NCI-H1048 (cell line): ENCODE results near the gene SBF2.
A peak's percentile ranks its signal among the peaks of the same experiment; 100 is the strongest.

Source experiments
- DNase-seq: peaks from one replicate; lab custom pipeline; 2025; lab: John Stamatoyannopoulos, UW

The SBF2 gene

GRCh38 chr11:10317776-10318526 is 23.9 kb upstream of the SBF2 start:
- DNase-seq: no peak

- DNase-seq: no peak
These were observed 23.2 kb upstream of the SBF2 start for GRCh38 chr11:10317151-10317755.

DNA sequence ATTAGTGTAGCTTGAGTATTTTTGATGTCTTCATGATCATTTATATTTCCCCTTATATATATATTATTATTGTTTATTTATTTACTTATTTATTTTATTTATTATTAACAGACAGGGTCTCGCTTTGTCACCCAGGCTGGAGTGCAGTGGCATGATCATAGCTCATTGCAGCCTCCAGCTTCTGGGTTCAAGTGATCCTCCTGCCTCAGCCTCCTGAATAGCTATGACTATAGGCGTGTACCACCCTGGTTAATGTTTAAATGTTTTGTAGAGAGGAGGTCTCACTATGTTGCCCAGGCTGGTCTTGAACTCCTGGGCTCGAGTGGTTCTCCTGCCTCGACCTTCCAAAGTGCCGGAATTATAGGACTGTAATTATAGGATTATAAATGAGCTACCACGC is 21.1 kb upstream of the SBF2 start:
- no peak for DNase-seq

DNA sequence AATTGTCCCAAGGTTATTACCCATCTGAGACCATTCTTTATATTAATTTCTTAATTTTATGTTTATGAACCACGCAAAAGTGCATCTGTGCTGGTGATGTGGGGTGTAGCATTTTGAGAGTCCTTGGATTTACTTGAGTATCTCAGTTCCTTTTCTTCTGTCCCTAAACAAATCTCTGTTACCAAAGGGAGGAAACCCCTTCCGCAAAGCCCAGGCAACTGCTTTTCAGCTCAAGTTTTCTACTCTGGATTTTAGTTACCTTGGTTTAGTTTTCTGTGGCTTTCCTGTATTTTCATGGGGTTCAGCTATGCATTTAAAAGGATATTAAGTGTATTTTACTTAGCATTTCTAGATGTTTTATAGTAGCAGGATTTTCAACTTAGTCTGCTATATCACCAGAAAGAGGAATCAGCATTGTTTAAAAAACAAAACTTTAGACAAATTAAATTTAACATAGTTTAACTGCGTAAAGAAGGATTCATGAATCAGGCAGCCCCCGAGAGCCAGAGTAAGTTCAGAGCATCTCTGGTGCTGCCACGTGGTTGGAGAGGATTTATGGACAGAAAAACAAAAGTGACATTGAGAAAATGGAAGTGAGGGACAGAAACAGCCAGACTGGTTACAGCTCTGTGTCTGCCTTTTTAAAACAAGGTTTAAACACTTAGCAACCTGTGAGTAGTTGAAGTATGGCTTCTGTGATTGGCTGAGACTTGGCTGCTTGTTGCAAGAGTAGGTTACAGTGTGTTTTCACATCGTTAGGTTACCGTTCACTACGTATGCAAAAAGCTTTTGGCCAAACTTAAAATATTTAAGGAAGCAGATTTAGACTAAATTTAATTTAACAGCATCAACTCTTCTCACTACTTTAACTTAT is 20.4 kb upstream of the SBF2 start:
- no peak for DNase-seq

DNA sequence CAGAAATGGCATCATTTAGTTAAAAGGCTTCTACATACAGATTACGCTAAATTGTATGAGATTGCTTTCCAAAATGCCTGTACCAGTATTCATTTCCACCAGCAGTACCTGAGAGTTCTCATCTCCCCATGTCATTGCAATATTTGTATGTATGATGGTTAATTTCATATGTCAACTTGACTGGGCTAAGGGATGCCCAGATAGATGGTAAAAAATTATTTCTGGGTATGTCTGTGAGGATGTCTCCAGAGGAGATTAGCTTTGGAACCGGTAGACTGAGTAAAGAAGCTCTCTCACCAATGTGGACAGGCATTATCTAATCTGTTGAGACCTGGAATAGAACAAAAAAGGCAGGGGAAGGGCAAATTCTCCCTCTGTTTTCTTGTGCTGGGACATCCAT is 17.8 kb upstream of the SBF2 start:
- DNase-seq: no peak

GRCh38 chr11:10310301-10310841 is 16.4 kb upstream of the SBF2 start:
- no peak for DNase-seq

DNA sequence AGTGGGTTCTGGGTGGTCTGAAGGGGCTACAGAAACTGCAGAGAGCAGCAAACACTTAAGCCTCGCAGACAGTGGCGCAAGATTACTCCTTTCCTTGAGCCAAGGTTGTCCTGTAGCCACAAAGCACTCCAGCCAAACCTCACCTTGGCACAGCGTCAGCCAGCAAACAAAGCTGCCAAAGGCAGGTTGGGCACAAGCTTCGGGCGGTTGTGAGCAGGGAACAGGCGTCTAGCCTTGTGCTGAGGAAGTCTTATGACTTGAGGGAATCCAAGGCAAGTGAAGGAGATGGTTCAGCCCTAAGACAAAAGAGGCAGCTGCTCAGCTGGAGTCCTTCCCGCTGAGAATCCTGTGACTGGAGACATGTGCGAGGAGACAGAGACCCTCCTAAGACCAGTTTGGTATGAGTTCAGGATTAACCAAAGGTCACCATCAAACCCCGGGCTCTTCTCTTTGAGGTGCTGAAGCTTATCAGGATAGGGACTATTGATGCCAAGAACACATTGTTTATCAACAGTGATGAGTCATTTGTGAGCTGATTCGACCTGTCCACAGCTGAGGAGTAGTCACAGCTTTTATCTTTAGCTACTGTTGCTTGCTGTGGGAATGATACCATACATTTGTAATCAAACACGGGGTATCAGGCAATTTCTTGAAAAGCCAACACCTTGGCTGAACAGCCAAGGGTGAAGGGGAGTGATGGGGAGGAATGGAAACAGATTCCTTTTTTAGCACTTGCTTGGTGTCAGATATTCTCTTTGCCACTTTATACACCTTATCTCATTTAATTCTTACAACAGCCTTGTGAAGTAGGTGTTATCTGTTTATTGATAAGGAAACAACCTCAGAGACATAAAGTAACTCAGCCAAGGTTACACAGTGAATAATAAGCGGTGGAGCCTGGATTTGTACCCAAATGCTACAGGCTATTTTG is 15.4 kb upstream of the SBF2 start:
- DNase-seq: no peak

DNA sequence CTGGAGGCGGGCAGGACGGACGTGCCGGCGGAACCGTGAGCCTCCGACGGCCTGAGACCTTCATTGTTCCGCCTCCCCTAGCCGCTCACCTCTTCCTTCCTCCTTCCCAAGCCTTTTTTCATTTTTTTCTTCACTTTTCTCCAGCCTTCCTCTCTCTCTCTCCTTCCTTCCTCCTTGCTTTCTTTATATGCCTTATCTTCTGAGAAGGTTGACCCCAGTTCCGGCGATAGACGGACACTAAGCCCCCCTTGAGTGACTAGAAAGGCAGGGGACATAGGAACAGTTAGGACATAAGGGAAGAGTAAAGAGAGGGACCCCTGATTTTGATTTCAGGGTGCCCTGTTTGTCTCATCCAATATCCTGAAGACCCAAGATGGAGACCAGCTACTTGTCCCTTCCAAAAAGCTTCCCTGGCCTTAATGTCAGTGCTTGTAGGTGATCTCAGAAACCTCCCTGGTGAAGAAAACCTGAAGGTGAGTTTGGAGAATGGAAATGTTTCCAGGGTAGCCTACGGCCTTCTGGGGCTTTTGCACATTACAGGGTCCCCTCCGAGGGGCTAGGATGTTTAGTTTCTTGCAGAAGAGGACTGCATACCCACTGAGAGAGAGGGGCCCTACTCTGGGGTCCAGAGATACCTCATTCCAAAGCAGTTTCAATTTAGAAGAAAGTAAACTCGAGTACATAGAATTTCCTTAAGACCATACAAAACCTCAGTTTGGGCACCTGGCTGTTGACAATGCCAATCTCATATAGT is 14.4 kb upstream of the SBF2 start:
- DNase-seq: no peak

DNA sequence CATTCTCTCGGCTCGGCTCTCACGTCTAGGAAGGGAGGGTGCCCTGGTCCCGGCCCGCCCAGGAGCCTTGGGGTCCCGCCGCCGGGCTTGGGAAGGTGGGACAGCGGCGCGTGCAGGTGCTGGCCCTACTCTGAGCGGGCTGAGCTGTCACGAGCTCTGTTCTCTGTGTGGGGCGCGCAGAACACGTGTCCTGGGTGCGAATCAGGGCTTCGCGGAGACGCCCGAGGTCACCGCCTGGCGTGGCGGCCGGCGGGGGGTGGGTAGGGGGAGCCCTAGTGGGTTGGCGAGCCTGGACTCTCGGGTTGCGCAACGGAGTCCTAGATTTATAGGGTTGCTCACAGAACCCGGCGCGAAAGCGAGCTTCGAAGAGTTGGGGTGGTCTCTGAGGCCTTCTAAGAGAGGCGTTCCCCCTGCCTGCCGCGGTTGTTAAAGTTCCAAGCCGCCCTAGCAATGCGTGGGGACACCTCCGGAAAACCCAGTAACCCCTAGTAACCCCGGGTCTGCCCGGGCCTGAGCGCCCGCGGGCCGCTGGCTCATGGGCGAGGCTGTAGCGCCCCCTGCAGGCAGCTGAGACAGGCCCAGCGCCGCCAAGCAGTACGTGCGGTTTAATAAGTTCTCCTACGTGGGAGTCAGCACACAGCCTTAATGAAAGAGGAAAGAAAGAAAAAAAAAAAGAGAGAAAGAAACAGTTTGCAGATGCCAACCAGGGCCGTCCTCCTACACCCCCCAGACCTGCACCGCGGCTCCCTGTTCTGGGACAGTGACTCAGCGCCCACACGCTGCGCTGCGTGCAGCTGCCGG is 13.6 kb upstream of the SBF2 start:
- peak; percentile 52 for DNase-seq

- DNase-seq: no peak
These were observed 13.0 kb upstream of the SBF2 start for GRCh38 chr11:10307022-10307399.

DNA sequence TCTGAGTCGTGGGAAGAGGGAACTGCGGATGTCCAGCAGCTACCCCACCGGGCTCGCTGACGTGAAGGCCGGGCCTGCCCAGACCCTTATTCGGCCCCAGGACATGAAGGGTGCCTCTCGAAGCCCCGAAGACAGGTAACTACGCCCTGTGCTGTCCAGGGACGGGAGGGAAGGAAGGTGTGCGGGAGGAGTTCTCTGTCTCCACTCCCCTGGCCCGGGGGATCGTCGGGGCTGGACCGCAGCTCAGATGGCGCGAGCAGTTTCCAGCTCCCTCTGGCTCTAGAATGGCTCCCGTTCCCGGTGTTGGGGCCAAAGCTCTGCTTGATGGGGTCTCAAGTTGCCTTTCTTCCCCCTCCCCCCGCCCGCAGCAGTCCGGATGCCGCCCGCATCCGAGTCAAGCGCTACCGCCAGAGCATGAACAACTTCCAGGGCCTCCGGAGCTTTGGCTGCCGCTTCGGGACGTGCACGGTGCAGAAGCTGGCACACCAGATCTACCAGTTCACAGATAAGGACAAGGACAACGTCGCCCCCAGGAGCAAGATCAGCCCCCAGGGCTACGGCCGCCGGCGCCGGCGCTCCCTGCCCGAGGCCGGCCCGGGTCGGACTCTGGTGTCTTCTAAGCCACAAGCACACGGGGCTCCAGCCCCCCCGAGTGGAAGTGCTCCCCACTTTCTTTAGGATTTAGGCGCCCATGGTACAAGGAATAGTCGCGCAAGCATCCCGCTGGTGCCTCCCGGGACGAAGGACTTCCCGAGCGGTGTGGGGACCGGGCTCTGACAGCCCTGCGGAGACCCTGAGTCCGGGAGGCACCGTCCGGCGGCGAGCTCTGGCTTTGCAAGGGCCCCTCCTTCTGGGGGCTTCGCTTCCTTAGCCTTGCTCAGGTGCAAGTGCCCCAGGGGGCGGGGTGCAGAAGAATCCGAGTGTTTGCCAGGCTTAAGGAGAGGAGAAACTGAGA is 12.2 kb upstream of the SBF2 start:
- no peak for DNase-seq

DNA sequence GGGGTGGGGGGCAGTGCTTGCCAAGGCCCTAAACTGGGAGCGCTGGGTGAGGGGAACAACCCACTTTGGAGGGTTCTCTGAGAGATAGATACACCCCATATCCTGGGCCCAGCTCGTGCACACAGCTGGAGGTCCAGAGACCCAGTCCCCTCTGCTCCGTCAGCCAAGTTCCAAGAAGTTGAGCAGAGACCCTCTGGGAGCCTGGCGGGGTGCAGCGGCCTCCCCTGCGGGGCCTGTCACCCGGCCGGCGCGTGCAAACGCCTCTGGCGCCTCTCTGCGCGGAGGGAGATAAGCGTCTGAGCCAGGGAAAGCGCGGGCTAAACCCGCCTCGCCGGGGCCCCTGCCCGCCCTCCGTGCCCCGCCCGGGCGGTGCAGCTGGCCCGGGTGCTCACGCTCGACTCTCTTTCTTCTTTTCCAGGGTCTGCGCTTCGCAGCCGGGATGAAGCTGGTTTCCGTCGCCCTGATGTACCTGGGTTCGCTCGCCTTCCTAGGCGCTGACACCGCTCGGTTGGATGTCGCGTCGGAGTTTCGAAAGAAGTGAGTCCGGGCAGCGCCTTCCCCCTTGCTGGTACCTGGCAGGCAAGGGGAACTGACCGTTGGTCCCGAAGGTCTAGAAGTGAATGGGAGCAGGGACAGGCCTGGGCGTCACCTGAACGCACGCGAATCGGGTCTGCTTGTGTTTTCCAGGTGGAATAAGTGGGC is 11.4 kb upstream of the SBF2 start:
- no peak for DNase-seq

DNA sequence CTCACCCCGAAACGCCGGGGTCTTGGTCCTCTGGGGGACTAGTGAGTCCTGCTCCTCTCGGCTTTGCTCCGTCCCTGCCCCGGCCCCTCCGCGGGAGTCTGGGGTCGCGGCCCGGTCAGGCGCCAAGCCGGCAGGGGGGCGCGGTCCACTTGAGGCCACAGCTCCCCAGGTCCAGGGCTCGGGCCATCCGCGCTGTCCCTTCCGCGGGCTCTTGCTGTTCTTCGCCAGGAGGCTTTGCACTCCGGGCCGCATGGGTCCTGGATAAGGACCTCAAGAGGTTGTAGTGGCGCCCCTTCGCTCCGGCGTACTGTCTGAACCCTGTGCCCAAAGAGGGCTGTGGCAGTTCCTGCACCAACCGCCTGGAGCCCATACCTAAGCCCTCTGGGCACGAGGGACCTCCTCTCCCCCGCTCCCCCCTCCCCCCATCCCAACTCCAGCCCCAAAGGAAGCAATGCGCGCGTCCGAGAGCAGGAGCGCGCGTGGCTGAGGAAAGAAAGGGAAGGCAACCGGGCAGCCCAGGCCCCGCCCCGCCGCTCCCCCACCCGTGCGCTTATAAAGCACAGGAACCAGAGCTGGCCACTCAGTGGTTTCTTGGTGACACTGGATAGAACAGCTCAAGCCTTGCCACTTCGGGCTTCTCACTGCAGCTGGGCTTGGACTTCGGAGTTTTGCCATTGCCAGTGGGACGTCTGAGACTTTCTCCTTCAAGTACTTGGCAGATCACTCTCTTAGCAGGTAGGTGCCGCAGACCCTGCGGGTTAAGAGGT is 10.7 kb upstream of the SBF2 start, which contains the start of gene ADM:
Gene ADM (plus strand): TSS at position 579 of the 767 bp plus-strand sequence. CDS start 628 bp downstream, outside the sequence.
- DNase-seq: peak; percentile 73

GRCh38 chr11:10303558-10304363 is 9.7 kb upstream of the SBF2 start:
- DNase-seq: no peak

DNA sequence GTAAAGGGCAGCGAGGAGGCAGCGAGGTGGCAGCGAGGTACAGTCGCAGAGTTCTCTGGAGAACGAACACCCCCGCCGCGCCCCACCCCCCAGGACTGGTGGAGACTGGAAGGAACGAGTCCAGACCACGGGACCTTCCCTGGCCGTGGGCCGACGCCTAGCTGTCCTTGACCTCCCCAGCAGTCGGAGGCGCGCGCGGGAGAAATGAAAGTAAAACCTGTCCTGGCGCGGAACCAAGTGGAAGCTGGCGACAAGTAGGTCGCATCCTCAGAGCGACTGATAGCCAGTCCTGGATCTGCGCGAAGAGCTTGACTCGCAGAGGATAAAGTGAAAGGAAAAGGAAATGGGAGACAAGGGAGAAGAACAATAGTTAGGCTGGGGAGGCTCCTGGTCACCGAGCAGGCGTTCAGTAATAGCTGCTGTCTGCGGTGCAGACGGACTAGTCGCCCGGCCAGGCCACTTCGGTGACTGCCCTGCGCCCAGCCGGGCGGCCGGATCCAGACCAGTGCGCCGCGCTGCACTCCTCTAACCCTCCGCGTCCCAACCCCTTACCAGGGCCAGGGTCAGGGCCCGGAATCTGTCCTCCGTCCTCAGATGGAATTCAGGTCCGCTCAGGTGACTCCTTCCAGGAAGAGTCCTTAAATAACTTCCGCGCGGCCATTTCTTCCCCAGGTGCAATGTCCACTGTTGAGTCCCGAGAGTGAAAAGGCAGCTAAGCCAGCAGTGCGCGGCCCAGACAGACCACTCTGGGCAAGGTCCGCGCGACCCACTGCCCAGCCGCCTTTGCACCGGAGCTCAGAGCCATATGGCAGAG is 8.9 kb upstream of the SBF2 start:
- peak; percentile 32 for DNase-seq

- DNase-seq: no peak
These were observed 8.3 kb upstream of the SBF2 start for GRCh38 chr11:10302359-10302743.
